ENCODE results near the gene WWOX.

WWOX gene

DNA sequence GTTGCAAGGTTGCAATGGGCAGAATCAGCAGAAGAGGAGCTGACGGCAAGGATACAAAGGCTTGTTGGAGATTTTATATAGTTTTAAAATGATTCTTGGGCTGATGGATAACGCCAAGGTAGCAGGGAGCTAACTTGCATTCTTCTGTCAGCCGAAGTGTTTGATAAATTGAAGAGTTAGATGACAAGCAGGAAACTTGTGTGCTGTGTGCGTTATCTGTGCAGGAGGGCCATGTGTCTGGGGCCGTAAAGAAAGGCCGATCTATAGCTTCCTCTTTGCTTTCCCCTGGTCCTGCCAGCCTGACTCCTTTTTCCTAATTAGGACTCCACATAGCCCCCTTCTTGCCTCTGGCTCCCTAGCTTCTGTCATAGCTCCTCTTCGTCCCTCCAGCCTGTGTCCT, 6.7 kb upstream of the WWOX start:
- Histone ChIP-seq H3K4me3 (ENCODE audit: low read length) (no peak overlapping the region), H3K4me1 (ENCODE audit: control insufficient read depth, insufficient read depth, low read length) (no peaks in the 10 kb centered on the region), H3K9ac (ENCODE audit: low read length) (no peak overlapping the region), H3K27me3 (ENCODE audit: control insufficient read depth, insufficient read depth, low read length) (no peaks in the 10 kb centered on the region), H3K9me3 (ENCODE audit: control insufficient read depth, low read length) (no peaks in the 10 kb centered on the region), H3K36me3 (ENCODE audit: control insufficient read depth, insufficient read depth, low read length) (no peaks in the 10 kb centered on the region)

DNA sequence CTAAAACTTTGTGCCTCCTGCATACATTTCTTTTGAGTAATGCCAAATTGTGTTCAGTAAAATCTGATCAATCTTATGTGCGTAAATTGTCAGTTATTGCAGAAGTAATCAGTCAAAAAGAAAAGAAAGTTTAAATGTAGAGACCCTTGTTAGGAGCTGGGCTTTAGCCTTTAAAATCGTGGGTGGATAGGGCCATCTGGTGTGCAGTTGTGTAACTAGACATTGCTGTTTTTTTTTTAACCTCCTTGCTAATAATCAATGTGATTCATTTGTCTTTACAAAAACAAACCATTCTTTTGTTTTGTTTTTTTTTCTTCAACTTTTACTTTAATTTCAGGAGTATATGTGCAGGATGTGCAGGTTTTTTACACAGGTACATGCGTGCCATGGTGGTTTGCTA, 5.3 kb upstream of the WWOX start:
- no peaks in the 10 kb centered on the region for H3K9me3 ChIP-seq (ENCODE audit: control insufficient read depth, low read length)
- H3K4me1 ChIP-seq (ENCODE audit: control insufficient read depth, insufficient read depth, low read length), result peaks cover 4% of the 10 kb centered on the region
- H3K4me3 ChIP-seq (ENCODE audit: low read length), result no peak overlapping the region
- H3K36me3 ChIP-seq (ENCODE audit: control insufficient read depth, insufficient read depth, low read length), result no peaks in the 10 kb centered on the region
- no peak overlapping the region for H3K9ac ChIP-seq (ENCODE audit: low read length)
- no peaks in the 10 kb centered on the region for H3K27me3 ChIP-seq (ENCODE audit: control insufficient read depth, insufficient read depth, low read length)

DNA sequence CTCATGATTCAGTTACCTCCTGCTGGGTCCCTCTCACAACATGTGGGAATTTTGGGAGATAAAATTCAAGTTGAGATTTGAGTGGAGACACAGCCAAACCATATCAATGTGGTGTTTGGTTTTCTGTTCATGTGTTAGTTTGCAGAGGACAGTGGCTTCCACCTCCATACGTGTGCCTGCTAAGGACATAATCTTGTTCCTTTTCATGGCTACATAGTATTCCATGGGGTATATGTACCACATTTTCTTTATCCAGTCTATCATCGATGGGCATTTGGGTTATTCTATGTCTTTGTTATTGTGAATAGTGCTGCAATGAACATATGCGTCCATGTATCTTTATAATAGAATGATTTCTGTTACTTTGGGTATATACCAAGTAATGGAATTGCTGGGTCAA, 4.5 kb upstream of the WWOX start:
- peaks cover 4% of the 10 kb centered on the region for H3K4me1 ChIP-seq (ENCODE audit: control insufficient read depth, insufficient read depth, low read length)
- no peak overlapping the region for H3K9ac ChIP-seq (ENCODE audit: low read length)
- no peaks in the 10 kb centered on the region for H3K36me3 ChIP-seq (ENCODE audit: control insufficient read depth, insufficient read depth, low read length)
- H3K27me3 ChIP-seq (ENCODE audit: control insufficient read depth, insufficient read depth, low read length), result no peaks in the 10 kb centered on the region
- H3K9me3 ChIP-seq (ENCODE audit: control insufficient read depth, low read length), result no peaks in the 10 kb centered on the region
- no peak overlapping the region for H3K4me3 ChIP-seq (ENCODE audit: low read length)

DNA sequence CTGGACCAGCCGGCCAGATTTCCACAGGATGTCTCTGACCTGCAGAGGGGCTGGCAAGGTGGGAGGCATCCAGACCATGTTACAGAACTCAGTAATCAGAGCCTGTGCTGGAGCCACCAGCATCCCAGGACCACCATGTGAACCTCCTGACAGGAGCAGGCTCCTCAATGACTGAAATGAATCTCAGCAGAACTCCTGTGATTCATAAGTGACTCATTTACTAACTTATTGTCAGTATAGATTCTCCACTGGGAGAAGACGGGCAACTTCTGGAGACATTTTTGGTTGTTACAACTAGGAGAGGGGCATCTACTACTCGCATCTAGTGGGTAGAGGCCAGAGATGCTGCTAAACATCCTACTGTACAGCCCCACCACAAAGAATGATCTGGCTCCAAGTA, 3.1 kb upstream of the WWOX start:
- peaks cover 4% of the 10 kb centered on the region for H3K4me1 ChIP-seq (ENCODE audit: control insufficient read depth, insufficient read depth, low read length)
- no peak overlapping the region for H3K9ac ChIP-seq (ENCODE audit: low read length)
- no peaks in the 10 kb centered on the region for H3K36me3 ChIP-seq (ENCODE audit: control insufficient read depth, insufficient read depth, low read length)
- no peak overlapping the region for H3K4me3 ChIP-seq (ENCODE audit: low read length)
- no peaks in the 10 kb centered on the region for H3K27me3 ChIP-seq (ENCODE audit: control insufficient read depth, insufficient read depth, low read length)
- H3K9me3 ChIP-seq (ENCODE audit: control insufficient read depth, low read length), result no peaks in the 10 kb centered on the region

DNA sequence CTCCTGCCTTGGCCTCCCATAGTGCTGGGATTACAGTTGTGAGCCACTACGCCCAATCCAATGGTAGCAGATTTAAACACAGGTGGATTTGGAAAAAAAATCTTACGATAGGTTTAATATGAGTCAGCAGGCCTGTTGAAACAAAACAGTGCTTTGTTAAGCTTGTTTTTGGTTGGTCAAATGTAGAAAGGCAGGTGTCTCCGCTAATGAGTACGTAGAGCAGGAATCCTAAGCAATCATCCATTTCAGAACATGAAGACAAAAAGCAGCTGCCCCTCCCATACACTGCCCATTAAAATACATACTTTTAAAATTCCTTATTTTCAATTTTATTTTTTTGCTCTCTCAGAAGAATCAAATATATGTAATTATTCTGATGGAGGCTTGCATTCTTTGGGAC, 1.9 kb upstream of the WWOX start:
- H3K4me1 ChIP-seq (ENCODE audit: control insufficient read depth, insufficient read depth, low read length), result peaks cover 4% of the 10 kb centered on the region
- H3K9me3 ChIP-seq (ENCODE audit: control insufficient read depth, low read length), result no peaks in the 10 kb centered on the region
- H3K27me3 ChIP-seq (ENCODE audit: control insufficient read depth, insufficient read depth, low read length), result no peaks in the 10 kb centered on the region
- H3K4me3 ChIP-seq (ENCODE audit: low read length), result no peak overlapping the region
- H3K36me3 ChIP-seq (ENCODE audit: control insufficient read depth, insufficient read depth, low read length), result no peaks in the 10 kb centered on the region
- H3K9ac ChIP-seq (ENCODE audit: low read length), result no peak overlapping the region

DNA sequence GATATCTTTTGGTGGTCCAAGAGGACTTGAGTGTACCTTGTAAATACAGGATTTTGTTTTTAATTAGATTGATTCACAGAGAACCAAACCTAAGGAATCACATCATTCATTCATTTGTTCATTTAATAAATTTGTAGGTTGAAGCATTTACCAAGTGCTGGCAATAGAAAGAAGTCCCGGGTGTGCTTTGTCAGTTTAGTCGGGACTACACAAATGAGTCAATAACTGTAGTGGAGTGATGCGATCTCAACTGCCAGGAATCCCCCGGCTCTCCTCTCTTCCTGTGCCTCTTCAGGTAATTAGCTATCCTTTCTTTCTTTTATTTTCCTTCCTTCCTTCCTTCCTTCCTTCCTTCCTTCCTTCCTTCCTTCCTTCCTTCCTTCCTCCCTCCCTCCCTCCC, 1.4 kb upstream of the WWOX start:
- H3K4me1 ChIP-seq (ENCODE audit: control insufficient read depth, insufficient read depth, low read length), result peaks cover 4% of the 10 kb centered on the region
- no peaks in the 10 kb centered on the region for H3K27me3 ChIP-seq (ENCODE audit: control insufficient read depth, insufficient read depth, low read length)
- H3K4me3 ChIP-seq (ENCODE audit: low read length), result no peak overlapping the region
- H3K9ac ChIP-seq (ENCODE audit: low read length), result no peak overlapping the region
- no peaks in the 10 kb centered on the region for H3K36me3 ChIP-seq (ENCODE audit: control insufficient read depth, insufficient read depth, low read length)
- no peaks in the 10 kb centered on the region for H3K9me3 ChIP-seq (ENCODE audit: control insufficient read depth, low read length)

DNA sequence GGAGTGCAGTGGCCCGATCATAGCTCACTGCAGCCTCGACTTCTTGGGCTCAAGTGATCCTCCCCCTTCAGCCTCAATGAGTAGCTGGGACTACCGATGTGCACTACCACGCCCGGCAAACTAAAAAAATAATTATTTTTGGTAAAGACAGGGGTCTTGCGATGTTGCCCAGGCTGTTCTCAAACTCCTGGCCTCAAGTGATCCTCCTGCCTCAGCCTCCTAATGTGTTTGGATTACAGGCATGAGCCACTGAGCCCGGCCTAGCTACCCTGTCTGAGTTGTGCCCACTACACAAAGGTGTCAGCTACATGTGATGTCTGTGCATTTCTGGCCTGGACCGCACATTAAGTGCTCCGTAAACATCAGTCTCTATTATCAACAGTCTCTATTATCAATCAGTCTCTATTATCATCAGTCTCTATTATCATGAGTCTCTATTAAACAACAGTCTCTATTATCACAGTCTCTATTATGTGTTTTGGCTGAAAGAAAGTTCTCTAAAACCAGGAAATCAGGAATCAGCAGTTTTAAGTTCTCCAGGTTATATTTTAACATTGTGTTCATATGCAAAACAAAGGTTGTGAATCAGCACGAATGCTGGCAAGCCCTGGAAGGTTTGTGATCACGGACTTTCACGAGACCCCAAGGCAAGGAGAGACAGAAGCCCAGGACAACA, 721 bp upstream of the WWOX start:
- Histone ChIP-seq H3K9me3 (ENCODE audit: control insufficient read depth, low read length) (no peaks in the 10 kb centered on the region), H3K27me3 (ENCODE audit: control insufficient read depth, insufficient read depth, low read length) (no peaks in the 10 kb centered on the region), H3K9ac (ENCODE audit: low read length) (peak overlapping the region; percentile 83), H3K36me3 (ENCODE audit: control insufficient read depth, insufficient read depth, low read length) (no peaks in the 10 kb centered on the region), H3K4me1 (ENCODE audit: control insufficient read depth, insufficient read depth, low read length) (peaks cover 4% of the 10 kb centered on the region), H3K4me3 (ENCODE audit: low read length) (peak overlapping the region; percentile 73)

DNA sequence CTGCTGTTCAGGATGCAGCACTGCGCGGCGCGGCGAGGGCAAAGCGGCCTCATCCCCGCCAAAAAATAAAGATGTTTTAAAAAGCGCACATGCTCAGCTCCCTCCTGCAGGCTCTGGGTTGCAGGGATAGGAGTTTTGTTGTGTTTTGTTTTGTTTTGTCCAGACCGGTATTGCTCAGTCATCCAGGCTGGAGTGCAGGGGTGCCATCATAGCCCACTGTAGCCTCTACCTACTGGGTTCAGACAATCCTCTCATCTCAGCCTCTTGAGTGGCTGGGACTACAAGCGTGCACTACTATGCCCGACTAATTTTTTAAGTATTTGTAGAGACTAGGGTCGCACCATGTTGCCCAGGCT, 636 bp downstream of the WWOX start:
- Histone ChIP-seq H3K9ac (ENCODE audit: low read length) (peak overlapping the region; percentile 83), H3K9me3 (ENCODE audit: control insufficient read depth, low read length) (no peaks in the 10 kb centered on the region), H3K36me3 (ENCODE audit: control insufficient read depth, insufficient read depth, low read length) (no peaks in the 10 kb centered on the region), H3K4me1 (ENCODE audit: control insufficient read depth, insufficient read depth, low read length) (peaks cover 4% of the 10 kb centered on the region), H3K27me3 (ENCODE audit: control insufficient read depth, insufficient read depth, low read length) (no peaks in the 10 kb centered on the region), H3K4me3 (ENCODE audit: low read length) (peak overlapping the region; percentile 73)

DNA sequence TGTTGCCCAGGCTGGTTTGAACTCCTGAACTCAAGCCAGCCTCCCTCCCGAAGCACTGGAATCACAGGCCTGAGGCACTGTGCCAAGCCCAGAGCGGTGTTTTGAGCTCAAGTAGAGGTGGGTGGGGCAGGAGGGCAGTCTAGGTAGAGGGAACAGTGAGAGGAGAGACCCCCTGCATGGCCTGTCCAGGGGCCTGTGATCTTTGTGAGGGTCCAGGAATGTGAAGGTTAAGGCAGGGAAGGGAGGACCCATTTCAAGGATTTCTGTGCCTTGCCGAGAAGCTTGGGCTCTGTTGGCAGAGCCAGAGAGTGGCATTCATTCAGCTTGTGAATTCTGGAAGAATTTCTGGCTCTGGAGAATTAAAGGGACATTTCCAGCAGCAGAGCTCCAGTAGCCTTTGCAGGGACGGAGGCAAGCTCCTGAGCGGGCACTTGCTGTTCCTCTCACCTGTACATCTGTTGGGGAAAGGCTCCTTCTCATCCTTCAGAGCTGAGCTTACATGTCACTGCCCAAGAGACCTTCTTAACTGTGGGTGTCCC, 2.7 kb downstream of the WWOX start:
- Histone ChIP-seq H3K4me1 (ENCODE audit: control insufficient read depth, insufficient read depth, low read length) (peaks cover 4% of the 10 kb centered on the region), H3K4me3 (ENCODE audit: low read length) (no peak overlapping the region), H3K27me3 (ENCODE audit: control insufficient read depth, insufficient read depth, low read length) (no peaks in the 10 kb centered on the region), H3K36me3 (ENCODE audit: control insufficient read depth, insufficient read depth, low read length) (no peaks in the 10 kb centered on the region), H3K9ac (ENCODE audit: low read length) (no peak overlapping the region), H3K9me3 (ENCODE audit: control insufficient read depth, low read length) (no peaks in the 10 kb centered on the region)

DNA sequence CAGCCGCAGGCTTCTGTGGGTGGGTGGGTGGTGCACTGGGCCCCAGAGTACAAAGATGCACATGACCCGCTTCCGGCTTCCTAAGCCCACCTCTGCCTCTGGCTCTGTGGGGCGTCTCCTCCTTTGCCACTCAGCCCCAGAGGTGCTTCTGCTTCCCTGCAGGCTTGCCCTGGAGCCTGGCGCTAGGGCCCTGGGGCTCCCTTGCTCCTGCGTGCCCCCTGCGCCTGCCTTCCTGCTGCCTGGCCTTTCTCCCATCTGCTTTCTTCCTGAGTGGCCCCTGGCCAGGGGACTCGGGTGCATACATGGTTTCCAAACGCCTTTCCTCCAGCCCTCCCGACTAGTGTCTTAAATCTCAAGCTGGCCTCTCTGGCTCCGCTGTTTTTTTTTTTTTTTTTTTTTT, 3.4 kb downstream of the WWOX start:
- H3K9me3 ChIP-seq (ENCODE audit: control insufficient read depth, low read length), result no peaks in the 10 kb centered on the region
- no peaks in the 10 kb centered on the region for H3K36me3 ChIP-seq (ENCODE audit: control insufficient read depth, insufficient read depth, low read length)
- H3K4me1 ChIP-seq (ENCODE audit: control insufficient read depth, insufficient read depth, low read length), result peaks cover 4% of the 10 kb centered on the region
- no peak overlapping the region for H3K4me3 ChIP-seq (ENCODE audit: low read length)
- H3K9ac ChIP-seq (ENCODE audit: low read length), result no peak overlapping the region
- no peaks in the 10 kb centered on the region for H3K27me3 ChIP-seq (ENCODE audit: control insufficient read depth, insufficient read depth, low read length)

DNA sequence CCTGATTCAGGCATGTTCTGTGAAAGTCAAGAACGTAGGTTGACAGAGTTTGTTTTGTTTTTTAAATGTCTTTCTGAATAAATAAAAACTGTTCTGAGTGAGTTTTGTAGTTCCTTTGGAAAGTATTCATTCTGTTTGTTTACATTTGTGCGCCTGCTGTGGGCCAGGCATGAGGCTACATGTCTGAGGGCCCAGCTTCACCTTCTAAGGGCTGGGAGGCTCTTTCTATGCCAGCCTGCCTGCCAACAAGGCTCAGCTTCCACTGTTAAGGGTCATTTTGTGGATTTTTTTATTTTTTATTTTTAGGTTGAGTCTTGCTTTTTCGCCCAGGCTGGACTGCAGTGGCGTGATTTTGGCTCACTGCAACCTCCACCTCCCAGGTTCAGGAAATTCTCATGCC, 6.1 kb downstream of the WWOX start:
- Histone ChIP-seq H3K4me1 (ENCODE audit: control insufficient read depth, insufficient read depth, low read length) (no peaks in the 10 kb centered on the region), H3K4me3 (ENCODE audit: low read length) (no peak overlapping the region), H3K27me3 (ENCODE audit: control insufficient read depth, insufficient read depth, low read length) (no peaks in the 10 kb centered on the region), H3K9me3 (ENCODE audit: control insufficient read depth, low read length) (no peaks in the 10 kb centered on the region), H3K9ac (ENCODE audit: low read length) (no peak overlapping the region), H3K36me3 (ENCODE audit: control insufficient read depth, insufficient read depth, low read length) (no peaks in the 10 kb centered on the region)

DNA sequence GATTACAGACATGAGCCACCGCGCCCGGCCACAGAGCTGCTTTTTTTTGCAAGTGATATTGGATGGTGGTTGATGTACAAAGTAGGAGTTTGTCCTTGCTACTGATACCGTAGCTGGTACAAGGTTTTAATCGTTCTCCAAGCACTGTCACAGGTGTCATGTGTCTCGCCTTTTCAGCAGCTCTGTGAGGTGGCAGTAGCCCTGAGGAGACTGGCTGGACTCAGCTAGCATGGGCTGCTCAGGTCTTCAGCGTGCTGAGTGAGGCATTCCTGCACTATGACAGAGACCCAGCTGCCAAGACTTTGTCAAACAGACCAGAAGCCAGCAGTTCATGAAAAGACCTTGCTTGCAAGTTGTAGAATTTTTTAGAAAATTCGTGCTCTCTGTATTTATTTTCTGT, 7.2 kb downstream of the WWOX start:
- Histone ChIP-seq H3K9me3 (ENCODE audit: control insufficient read depth, low read length) (no peaks in the 10 kb centered on the region), H3K27me3 (ENCODE audit: control insufficient read depth, insufficient read depth, low read length) (no peaks in the 10 kb centered on the region), H3K4me1 (ENCODE audit: control insufficient read depth, insufficient read depth, low read length) (no peaks in the 10 kb centered on the region), H3K36me3 (ENCODE audit: control insufficient read depth, insufficient read depth, low read length) (no peaks in the 10 kb centered on the region), H3K4me3 (ENCODE audit: low read length) (no peak overlapping the region), H3K9ac (ENCODE audit: low read length) (no peak overlapping the region)

DNA sequence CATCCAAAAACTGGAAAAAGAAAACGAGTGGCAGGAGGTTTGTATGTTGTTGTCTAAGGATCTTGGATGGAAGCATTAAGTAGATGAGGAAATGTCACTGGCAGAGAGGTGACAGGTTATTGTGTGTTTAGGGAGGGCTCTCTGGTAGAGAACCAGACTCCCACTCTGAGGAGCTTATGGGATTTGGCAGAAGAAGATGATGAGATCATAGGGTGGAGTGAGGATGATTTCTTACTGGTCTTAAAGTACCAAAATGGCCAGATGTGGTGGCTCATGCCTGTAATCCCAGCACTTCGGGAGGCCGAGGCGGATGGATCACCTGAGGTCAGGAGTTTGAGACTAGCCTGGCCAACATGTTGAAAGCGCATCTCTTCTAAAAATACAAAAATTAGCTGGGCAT, 9.0 kb downstream of the WWOX start:
- no peaks in the 10 kb centered on the region for H3K9me3 ChIP-seq (ENCODE audit: control insufficient read depth, low read length)
- H3K27me3 ChIP-seq (ENCODE audit: control insufficient read depth, insufficient read depth, low read length), result no peaks in the 10 kb centered on the region
- H3K4me1 ChIP-seq (ENCODE audit: control insufficient read depth, insufficient read depth, low read length), result no peaks in the 10 kb centered on the region
- no peak overlapping the region for H3K9ac ChIP-seq (ENCODE audit: low read length)
- no peaks in the 10 kb centered on the region for H3K36me3 ChIP-seq (ENCODE audit: control insufficient read depth, insufficient read depth, low read length)
- H3K4me3 ChIP-seq (ENCODE audit: low read length), result no peak overlapping the region

Measured in mucosa of stomach (tissue), 1 donor.